ENCODE measurements around the gene CDH11. TPM values are rescaled to one million over a fixed set of nuclear protein-coding genes. Genes with fewer than 3 reads are reported as not detected.

The CDH11 gene
- total and polyA plus RNA-seq, 2 donors (not counting 1 experiment from before 2014, with no cell fraction given): not detected

- intact Hi-C loops (cut with micrococcal nuclease): no loop called here
- CTCF ChIA-PET: no interaction called here
- WGBS (ENCODE audit: insufficient coverage): no CpG with 5 or more reads among the region's 3 CpGs
These were observed 218.1 kb downstream of the CDH11 start for GRCh38 chr16:64903770-64904169.

GRCh38 chr16:64900517-64900916 is 221.3 kb downstream of the CDH11 start:
- Histone ChIP-seq H3K4me2 (replicated peaks; ENCODE audit: low read depth, low read length, poor library complexity, severe bottlenecking) (no peak overlapping the region), H3K27ac (ENCODE audit: low read length in 2 of 2) (no peak overlapping the region), H4K20me1 (ENCODE audit: control insufficient read depth, insufficient read depth, low read length, poor library complexity, severe bottlenecking) (no peaks in the 10 kb centered on the region), H3K9ac (ENCODE audit: low read length) (no peak overlapping the region), H3K36me3 (replicated peaks in 1 of 2; ENCODE audit: control extremely low read depth in 1 of 2, control insufficient read depth in 1 of 2, extremely low read depth in 1 of 2, insufficient read depth in 2 of 2, low read length in 1 of 2) (no peaks in the 10 kb centered on the region), H3K79me2 (ENCODE audit: control insufficient read depth, insufficient read depth, low read length) (no peaks in the 10 kb centered on the region), H3K27me3 (replicated peaks in 1 of 4; ENCODE audit: control extremely low read depth in 1 of 4, control insufficient read depth in 3 of 4, insufficient read depth in 4 of 4, low read length in 3 of 4) (no peaks in the 10 kb centered on the region), H3K9me3 (ENCODE audit: control extremely low read depth in 1 of 3, control insufficient read depth in 2 of 3, insufficient read depth in 1 of 3, low read length in 2 of 3) (peaks cover 0 to 3% (median 0%) of the 10 kb centered on the region in 3 donors), H3K4me3 (ENCODE audit: control extremely low read depth in 1 of 5, extremely low read depth in 1 of 5, insufficient read depth in 1 of 5, low read depth in 2 of 5, low read length in 4 of 5) (no peak overlapping the region), H2AFZ (ENCODE audit: insufficient read depth, low read depth, low read length, poor library complexity, severe bottlenecking) (no peak overlapping the region), H3K4me1 (ENCODE audit: control insufficient read depth in 2 of 2, insufficient read depth in 2 of 2, low read length in 2 of 2) (no peaks in the 10 kb centered on the region)
- Mint-ChIP-seq H3K4me1 (no peaks in the 10 kb centered on the region), H3K4me3 (no peak overlapping the region), H3K27me3 (no peaks in the 10 kb centered on the region), H3K27ac (no peak overlapping the region), H3K9me3 (ENCODE audit: insufficient read depth) (peaks cover 3% of the 10 kb centered on the region)
- intact Hi-C loops (cut with micrococcal nuclease): no loop called here
- CTCF ChIA-PET: no interaction called here
- ATAC-seq (ENCODE audit: low read depth): no peak
- DNase-seq: no peak
- WGBS (ENCODE audit: insufficient coverage): 80% methylated on average over 1 of the region's 2 CpGs
- POLR2A ChIA-PET: no interaction called here
- TF ChIP-seq CTCF (IDR thresholded peaks at IDR 0.05) (no peak), EZH2 (IDR thresholded peaks at IDR 0.05; ENCODE audit: borderline replicate concordance, insufficient read depth, low read depth, low read length, poor library complexity, severe bottlenecking) (no peak)

More at GRCh38 chr16:64903770-64904169, 218.1 kb downstream of the CDH11 start:
- Histone ChIP-seq H3K27ac (ENCODE audit: low read length in 2 of 2) (no peak overlapping the region), H3K4me2 (replicated peaks; ENCODE audit: low read depth, low read length, poor library complexity, severe bottlenecking) (no peak overlapping the region), H3K36me3 (replicated peaks in 1 of 2; ENCODE audit: control extremely low read depth in 1 of 2, control insufficient read depth in 1 of 2, extremely low read depth in 1 of 2, insufficient read depth in 2 of 2, low read length in 1 of 2) (no peaks in the 10 kb centered on the region), H4K20me1 (ENCODE audit: control insufficient read depth, insufficient read depth, low read length, poor library complexity, severe bottlenecking) (no peaks in the 10 kb centered on the region), H3K4me1 (ENCODE audit: control insufficient read depth in 2 of 2, insufficient read depth in 2 of 2, low read length in 2 of 2) (no peaks in the 10 kb centered on the region), H3K9me3 (ENCODE audit: control extremely low read depth in 1 of 3, control insufficient read depth in 2 of 3, insufficient read depth in 1 of 3, low read length in 2 of 3) (peaks cover 0 to 3% (median 0%) of the 10 kb centered on the region in 3 donors), H3K9ac (ENCODE audit: low read length) (no peak overlapping the region), H3K4me3 (ENCODE audit: control extremely low read depth in 1 of 5, extremely low read depth in 1 of 5, insufficient read depth in 1 of 5, low read depth in 2 of 5, low read length in 4 of 5) (no peak overlapping the region), H3K27me3 (replicated peaks in 1 of 4; ENCODE audit: control extremely low read depth in 1 of 4, control insufficient read depth in 3 of 4, insufficient read depth in 4 of 4, low read length in 3 of 4) (no peaks in the 10 kb centered on the region), H3K79me2 (ENCODE audit: control insufficient read depth, insufficient read depth, low read length) (no peaks in the 10 kb centered on the region), H2AFZ (ENCODE audit: insufficient read depth, low read depth, low read length, poor library complexity, severe bottlenecking) (no peak overlapping the region)
- no peak for ATAC-seq (ENCODE audit: low read depth)
- H3K9me3 Mint-ChIP-seq (ENCODE audit: insufficient read depth): no peaks in the 10 kb centered on the region
- H3K4me3 Mint-ChIP-seq: no peak overlapping the region
- H3K27ac Mint-ChIP-seq: no peak overlapping the region
- no peak for DNase-seq
- TF ChIP-seq CTCF (IDR thresholded peaks at IDR 0.05): no peak
- no peak for TF ChIP-seq EZH2 (IDR thresholded peaks at IDR 0.05; ENCODE audit: borderline replicate concordance, insufficient read depth, low read depth, low read length, poor library complexity, severe bottlenecking)
- H3K4me1 Mint-ChIP-seq: no peaks in the 10 kb centered on the region
- POLR2A ChIA-PET: no interaction called here
- no peaks in the 10 kb centered on the region for H3K27me3 Mint-ChIP-seq

All from B cell (primary cell).